Hepatic stellate cell (primary cell): ENCODE measurements around the gene DLL4.
A peak's percentile ranks its signal among the peaks of the same experiment; 100 is the strongest.

ENCODE experiments used
- DNase-seq: peaks from one replicate; pipeline ENCODE4 v3.0.0; 2011; ENCODE audit warnings: low spot score

The DLL4 gene

DNA sequence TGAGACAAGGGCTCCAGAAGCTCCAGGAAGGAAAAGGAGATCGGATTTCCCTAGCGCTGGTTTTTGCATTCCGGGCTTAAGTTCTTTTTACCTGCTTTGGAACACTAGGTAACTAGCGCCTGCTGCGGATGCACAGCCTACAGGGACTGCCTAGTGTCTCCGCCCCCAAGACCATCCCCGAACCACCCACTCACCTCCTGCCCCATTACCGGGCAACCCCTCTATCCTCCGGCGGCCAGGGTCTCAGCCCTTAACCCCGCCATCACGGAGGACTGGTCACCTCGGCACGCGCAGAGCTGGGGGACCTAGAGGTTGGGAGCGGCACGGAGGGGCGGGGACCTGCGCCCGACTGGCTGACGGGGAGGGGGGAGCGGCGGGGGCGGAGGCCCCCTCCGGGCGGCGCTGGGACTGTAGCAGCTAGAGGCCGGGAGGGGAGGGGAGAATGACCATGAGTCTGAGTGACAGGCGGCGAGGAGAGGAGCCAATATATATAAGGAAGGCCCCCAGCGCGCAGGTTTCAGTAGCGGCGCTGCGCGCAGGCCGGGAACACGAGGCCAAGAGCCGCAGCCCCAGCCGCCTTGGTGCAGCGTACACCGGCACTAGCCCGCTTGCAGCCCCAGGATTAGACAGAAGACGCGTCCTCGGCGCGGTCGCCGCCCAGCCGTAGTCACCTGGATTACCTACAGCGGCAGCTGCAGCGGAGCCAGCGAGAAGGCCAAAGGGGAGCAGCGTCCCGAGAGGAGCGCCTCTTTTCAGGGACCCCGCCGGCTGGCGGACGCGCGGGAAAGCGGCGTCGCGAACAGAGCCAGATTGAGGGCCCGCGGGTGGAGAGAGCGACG, at the start of gene DLL4:
TSS of gene DLL4 (plus strand) at position 520 of the 839 bp plus-strand sequence. CDS start 329 bp downstream, outside the sequence.
- peak; percentile 56 for DNase-seq

DNA sequence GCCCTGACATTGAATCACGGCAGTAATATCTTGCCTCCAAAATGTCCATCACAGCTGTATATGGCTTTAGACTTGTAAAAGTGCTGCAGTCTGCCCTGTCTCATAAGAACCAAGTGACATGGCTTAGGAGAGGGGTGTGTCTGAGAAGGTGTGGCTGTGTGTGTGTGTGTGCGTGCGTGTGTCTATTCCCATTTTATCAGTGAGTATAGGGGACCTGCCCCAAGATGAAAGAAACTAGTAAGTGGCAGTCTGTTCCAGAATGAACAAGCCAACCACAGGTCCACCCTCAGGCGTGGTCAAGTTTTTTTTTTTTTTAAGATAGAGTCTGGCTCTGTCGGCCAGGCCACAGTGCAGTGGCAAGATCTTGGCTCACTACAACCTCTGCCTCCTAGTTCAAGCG, 49.5 kb upstream of the DLL4 start:
- DNase-seq, result no peak

DNA sequence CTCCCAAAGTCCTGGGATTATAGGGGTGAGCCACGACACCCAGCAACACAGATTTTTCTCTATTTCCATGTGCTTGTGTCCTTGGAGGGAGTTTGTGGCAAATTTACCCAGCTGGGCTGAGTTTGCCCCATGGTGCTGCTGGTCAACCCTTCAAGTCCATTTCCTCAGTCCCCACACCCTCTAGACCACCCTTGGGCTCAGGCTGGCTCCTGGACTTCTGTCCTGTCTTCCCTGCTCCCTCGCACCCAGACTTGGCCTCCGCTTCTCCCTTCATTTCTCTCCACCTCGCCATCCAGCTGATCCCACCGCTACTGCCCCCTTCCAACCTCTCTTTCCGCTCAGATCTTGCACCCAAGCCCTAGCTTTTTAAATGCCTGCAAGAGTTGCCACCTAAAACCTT, 47.8 kb upstream of the DLL4 start:
- DNase-seq, result no peak

DNA sequence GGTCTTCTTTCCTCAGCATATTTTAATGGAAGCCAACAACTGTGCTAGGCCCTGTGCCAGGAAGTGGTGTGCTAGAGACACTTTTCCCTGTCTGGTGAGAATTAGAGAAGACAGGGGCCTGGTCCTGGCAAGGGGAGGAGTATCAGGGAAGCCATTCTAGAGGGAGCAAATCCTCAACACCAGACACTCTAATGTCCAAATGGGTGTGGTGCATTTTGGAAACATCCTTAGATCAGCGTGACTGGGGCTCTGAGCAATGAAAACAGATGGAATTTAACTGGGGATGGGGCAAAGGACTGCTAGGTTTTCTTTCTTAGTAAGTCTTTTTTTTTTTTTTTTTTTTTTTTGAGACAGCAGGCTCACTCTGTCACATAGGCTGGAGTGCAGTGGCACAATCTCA, 42.6 kb upstream of the DLL4 start:
- DNase-seq, result no peak

DNA sequence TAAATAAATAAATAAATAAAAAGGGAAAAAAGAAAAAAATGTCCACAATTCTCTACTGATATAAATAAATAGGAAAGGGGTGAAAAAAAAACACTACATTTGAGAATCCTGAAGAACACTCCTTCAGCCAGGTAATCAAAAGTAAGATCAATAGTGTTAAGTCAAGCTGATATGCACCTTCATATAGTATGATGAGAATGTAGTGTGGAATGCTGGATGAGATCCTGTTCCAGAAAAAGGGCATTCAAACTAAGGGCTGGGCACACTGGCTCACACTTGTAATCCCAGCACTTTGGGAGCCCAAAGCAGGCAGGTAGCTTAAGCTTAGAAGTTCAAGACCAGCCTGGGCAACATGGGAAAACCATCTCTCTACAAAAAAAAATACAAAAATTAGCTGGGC, 40.0 kb upstream of the DLL4 start:
- no peak for DNase-seq

DNA sequence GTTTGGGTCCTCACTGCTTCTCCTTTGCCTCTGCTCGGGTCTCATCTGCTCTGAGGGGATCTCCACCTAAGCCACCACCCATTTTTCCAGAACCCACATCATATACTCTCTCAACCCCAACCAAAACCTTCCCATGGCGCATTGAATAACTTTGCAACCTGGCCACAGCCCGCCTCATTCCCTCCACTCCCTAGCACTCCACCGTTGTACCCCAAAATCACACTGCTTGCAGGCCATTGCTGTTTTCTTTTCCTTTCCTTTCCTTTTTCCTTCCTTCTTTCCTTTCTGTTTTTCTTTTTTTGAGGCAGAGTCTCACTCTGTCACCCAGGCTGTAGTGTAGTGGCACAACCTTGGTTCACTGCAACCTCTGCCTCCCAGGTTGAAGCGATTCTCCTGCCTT, 38.0 kb upstream of the DLL4 start:
- DNase-seq, result no peak

DNA sequence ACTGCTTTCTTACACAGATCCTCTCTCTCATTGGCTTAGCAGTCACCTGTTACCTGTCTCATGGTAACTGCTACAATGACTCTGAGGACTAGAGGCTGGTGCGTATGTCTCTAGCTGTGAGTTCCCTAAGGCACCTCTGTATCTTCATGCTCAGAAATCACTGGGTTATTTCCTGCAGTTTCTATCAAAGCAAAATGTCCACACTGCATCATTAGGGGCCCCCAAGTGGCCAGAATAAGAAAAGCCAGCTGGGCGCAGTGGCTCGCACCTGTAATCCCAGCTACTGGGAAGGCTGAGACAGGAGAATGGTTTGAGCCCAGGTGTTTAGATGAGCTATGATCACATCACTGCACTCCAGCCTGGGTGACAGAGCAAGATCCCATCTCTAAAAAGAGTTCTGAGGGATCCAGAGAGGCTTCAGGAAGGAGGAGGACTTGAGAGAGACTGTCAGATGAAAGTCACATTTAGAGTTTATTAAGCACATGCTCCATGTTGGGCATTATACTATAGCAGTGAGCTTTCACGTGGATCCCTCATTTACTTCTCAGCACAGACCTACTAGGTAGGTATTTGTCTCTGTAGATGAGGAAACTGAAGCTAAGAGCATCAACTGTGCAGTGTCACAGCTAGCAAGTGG, 37.2 kb upstream of the DLL4 start:
- peak; percentile 59 for DNase-seq

DNA sequence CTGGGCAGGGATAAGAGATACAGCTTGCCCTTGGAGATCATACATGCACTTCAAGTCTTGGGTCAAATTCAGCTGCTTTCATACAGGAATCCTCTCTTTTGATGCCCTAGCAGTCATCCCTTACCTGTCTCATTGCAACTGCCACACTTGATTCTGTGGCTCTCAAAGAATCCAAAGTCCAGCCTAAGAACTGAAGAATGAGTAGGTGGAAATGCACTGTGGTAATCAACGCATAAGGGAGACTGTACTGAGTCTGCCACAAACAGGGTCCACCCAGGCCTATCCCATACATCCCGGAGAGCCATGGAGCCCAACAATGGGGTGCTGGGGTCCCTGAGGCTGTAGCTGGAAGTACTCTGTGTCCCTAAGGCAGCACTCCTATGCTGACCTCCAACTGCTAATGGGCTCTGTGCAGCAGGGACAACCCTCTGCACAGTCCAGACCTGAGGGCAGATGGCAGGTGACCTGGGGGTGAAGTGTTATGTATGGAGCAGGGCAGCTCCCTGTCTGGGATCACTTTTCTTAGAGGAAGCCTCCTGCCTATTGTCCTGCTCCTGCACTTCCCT, 36.6 kb upstream of the DLL4 start:
- no peak for DNase-seq

DNA sequence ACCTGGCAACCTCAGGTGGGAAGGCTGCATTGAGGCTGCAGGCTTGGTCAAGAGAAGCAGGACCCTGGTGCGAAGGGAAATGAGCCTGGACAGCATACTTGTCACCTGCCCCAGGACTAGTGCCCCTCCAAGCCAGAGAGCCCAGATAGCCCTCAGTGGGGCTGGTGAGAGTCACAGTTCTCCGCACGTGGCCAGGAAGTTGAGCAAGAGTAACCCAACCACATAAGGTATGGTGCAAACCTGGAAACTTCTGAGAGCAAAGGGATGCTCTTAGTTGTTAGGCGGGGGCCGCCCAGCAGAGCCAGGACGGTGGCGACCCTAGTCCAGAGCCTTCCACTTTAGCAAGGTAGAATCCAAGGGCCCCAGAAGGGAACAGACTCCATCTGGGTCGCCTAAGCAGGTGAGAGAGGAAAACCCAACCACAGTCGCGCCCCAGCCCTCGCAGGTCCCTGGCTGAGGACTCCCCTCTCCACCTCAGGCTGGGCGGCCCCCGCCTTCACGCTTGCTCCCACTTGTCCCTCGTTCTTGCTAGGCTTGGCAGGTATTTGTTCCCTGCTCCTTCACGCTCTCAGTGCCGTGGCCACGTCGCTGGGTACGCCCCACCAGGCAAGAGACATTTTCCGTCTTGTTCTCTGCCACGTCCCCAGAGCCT, 36.0 kb upstream of the DLL4 start:
- DNase-seq, result no peak

DNA sequence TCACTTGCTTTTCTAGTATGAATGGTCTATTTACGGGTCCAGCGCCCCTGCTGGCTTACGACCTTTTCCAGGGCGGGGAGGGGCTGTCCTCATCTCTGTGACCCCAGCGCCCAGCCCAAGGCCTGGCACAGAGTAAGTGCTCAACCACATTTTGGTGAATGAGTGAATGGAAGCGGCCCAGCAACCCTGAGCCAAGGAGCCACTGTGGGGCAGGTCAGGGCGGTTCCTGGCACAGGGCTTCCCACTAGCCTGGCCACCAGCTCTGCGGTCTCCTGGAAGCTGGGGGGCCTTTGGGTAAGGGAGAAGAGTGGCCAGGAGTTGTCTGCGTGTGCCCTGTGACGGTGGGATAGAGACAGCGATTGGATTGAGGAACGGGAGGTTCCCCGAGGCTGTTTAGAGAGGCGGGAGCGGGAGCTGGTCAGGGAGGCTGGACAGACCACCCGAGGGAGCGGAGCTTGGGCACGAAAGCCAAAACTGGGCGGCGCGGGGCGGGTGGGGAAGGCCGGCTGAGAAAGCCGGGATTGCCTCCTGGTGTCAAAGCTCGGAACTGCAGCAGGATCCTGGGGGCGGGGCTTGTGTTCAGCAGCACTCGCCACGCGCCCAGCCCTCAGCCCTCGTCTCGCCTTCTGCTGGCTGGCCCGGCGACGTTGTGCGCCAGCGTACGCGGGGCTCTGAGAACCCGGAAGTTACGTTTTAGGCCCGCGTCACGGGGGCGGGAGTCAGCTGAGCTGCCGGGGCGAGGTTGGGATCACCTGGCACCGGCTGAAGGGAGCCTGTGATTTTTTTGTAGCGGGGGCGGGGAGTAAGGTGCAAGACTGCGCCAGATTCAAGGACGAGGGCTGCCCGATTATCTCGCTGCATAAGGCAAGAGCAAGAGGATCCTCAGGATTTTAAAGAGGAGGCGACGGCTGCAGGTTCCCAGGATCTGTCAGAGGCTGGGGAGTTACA, 35.1 kb upstream of the DLL4 start, which contains the start of gene VPS18:
TSS of gene VPS18 (plus strand) at position 718 of the 948 bp plus-strand sequence. CDS start 319 bp downstream, outside the sequence.
- peak; percentile 94 for DNase-seq

DNA sequence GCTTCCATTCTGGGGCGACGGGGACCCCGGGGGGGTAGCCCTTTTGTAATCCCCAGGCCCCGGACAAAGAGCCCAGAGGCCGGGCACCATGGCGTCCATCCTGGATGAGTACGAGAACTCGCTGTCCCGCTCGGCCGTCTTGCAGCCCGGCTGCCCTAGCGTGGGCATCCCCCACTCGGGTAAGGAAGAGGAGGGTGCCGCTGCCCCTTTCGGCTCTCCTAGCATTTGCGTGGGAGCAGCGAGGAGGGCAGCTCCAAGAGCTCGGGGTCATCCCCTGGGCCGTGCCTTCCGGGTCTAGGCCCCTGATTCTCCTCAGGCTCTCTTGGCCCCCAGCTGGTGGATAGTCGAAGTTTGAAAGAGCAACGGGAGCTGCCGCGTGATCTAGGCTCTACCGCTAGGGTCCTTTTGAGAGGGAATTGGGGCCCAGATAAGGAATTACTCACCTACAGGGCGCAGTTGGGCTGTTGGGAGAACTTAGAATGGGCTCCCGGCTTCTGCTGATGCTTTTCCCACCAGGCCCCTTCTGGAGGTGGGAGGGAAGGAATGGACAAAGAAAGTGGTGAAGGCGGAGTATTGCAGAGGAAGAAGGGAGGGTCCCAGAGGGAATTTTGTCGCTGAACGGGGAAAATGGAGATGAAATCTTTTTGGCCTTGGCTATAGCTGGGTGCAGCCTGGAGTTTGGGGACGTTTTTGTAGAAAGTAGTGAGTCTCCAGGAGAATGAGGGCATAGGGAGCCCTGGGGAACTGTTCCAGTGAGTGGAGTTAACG, 34.3 kb upstream of the DLL4 start:
- peak; percentile 87 for DNase-seq

DNA sequence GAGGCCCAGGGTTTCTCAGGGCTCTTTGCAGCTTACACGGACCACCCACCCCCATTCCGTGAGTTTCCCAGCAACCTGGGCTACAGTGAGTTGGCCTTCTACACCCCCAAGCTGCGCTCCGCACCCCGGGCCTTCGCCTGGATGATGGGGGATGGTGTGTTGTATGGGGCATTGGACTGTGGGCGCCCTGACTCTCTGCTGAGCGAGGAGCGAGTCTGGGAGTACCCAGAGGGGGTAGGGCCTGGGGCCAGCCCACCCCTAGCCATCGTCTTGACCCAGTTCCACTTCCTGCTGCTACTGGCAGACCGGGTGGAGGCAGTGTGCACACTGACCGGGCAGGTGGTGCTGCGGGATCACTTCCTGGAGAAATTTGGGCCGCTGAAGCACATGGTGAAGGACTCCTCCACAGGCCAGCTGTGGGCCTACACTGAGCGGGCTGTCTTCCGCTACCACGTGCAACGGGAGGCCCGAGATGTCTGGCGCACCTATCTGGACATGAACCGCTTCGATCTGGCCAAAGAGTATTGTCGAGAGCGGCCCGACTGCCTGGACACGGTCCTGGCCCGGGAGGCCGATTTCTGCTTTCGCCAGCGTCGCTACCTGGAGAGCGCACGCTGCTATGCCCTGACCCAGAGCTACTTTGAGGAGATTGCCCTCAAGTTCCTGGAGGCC, 29.5 kb upstream of the DLL4 start:
- no peak for DNase-seq

DNA sequence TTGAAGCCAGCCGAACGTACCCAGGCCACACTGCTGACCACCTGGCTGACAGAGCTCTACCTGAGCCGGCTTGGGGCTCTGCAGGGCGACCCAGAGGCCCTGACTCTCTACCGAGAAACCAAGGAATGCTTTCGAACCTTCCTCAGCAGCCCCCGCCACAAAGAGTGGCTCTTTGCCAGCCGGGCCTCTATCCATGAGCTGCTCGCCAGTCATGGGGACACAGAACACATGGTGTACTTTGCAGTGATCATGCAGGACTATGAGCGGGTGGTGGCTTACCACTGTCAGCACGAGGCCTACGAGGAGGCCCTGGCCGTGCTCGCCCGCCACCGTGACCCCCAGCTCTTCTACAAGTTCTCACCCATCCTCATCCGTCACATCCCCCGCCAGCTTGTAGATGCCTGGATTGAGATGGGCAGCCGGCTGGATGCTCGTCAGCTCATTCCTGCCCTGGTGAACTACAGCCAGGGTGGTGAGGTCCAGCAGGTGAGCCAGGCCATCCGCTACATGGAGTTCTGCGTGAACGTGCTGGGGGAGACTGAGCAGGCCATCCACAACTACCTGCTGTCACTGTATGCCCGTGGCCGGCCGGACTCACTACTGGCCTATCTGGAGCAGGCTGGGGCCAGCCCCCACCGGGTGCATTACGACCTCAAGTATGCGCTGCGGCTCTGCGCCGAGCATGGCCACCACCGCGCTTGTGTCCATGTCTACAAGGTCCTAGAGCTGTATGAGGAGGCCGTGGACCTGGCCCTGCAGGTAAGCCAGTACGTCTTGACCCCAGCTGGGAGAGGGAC, 28.7 kb upstream of the DLL4 start:
- no peak for DNase-seq

DNA sequence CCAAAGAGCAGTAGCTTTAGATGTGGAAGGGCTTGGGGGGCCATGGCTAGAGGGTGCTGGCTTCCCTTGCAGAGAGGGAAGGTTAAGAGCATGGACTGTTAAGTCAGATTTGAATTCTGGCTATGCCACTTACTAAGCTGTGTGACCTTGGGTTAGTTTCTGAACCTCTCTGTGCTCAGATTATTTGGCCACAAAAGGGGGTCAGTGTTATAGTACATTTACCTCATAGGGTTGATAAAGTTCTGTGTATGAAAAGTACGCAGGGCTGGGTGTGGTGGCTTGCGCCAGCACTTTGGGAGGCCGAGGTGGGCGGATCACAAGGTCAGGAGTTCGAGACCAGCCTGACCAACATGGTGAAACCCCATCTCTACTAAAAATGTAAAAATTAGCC, 28.1 kb upstream of the DLL4 start:
- no peak for DNase-seq

DNA sequence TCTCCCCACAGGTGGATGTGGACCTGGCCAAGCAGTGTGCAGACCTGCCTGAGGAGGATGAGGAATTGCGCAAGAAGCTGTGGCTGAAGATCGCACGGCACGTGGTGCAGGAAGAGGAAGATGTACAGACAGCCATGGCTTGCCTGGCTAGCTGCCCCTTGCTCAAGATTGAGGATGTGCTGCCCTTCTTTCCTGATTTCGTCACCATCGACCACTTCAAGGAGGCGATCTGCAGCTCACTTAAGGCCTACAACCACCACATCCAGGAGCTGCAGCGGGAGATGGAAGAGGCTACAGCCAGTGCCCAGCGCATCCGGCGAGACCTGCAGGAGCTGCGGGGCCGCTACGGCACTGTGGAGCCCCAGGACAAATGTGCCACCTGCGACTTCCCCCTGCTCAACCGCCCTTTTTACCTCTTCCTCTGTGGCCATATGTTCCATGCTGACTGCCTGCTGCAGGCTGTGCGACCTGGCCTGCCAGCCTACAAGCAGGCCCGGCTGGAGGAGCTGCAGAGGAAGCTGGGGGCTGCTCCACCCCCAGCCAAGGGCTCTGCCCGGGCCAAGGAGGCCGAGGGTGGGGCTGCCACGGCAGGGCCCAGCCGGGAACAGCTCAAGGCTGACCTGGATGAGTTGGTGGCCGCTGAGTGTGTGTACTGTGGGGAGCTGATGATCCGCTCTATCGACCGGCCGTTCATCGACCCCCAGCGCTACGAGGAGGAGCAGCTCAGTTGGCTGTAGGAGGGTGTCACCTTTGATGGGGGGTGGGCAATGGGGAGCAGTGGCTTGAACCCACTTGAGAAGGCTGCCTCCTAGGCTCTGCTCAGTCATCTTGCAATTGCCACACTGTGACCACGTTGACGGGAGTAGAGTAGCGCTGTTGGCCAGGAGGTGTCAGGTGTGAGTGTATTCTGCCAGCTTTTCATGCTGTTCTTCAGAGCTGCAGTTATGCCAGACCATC, 26.3 kb upstream of the DLL4 start:
- no peak for DNase-seq

DNA sequence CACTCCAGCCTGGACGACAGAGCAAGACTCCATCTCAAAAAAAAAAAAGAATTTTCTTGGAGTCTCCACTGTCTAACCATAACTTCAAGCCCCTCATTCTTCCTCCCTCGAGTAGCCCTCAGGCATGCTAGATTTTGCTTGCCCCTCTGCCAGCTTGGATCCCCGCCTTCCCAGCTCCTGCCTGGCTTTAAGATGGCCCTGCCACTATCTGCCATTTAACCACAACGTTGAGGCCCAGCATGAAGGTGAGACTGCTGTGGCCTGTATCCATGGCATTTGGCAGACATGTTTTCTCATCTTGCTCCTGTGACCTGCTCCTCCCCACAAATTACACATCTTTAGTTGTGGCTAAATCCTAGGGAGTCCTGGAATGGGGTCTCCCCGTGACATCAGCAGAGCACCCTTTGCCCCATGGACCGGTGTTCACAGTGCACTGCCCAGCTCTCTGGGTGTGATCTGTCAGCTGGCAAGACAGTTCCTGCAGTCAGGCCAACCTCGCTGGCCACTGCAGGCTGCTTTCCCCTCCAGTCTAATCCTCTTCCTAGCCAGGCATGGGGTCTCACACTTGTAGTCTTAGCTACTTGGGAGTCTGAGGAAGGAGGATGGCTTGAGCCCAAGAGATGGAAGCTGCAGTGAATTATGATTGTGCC, 24.5 kb upstream of the DLL4 start:
- DNase-seq, result no peak
